Measurements from ENCODE around the gene C12orf60.

Gene C12orf60

GRCh38 chr12:14860490-14860889 is 57.0 kb downstream of the C12orf60 start:
- no peak for FAIRE-seq
- no peak for DNase-seq (ENCODE audit: extremely low spot score, insufficient read length, low read depth)

GRCh38 chr12:14868916-14869506 is 65.5 kb downstream of the C12orf60 start:
- no peak for FAIRE-seq
- DNase-seq (ENCODE audit: extremely low spot score, insufficient read length, low read depth) = no peak

GRCh38 chr12:14871247-14871646 is 67.8 kb downstream of the C12orf60 start:
- FAIRE-seq = no peak
- no peak for DNase-seq (ENCODE audit: extremely low spot score, insufficient read length, low read depth)

GRCh38 chr12:14871886-14872285 is 68.4 kb downstream of the C12orf60 start:
- no peak for FAIRE-seq
- DNase-seq (ENCODE audit: extremely low spot score, insufficient read length, low read depth) = no peak

GRCh38 chr12:14873440-14874185 is 70.1 kb downstream of the C12orf60 start:
- FAIRE-seq (no peak), DNase-seq (ENCODE audit: extremely low spot score, insufficient read length, low read depth) (no peak)
